ENCODE measurements around the gene UNC13D. TPM values are rescaled to one million over a fixed set of nuclear protein-coding genes. Genes with fewer than 3 reads are reported as not detected.
A peak's percentile ranks its signal among the peaks of the same experiment; 100 is the strongest.

Gene UNC13D
- total and polyA plus RNA-seq, 9 of the 15 experiments (the other 6 are each of a cell fraction or from before 2014, with no cell fraction given), result 0.86 to 244 (median 69.2) TPM

DNA sequence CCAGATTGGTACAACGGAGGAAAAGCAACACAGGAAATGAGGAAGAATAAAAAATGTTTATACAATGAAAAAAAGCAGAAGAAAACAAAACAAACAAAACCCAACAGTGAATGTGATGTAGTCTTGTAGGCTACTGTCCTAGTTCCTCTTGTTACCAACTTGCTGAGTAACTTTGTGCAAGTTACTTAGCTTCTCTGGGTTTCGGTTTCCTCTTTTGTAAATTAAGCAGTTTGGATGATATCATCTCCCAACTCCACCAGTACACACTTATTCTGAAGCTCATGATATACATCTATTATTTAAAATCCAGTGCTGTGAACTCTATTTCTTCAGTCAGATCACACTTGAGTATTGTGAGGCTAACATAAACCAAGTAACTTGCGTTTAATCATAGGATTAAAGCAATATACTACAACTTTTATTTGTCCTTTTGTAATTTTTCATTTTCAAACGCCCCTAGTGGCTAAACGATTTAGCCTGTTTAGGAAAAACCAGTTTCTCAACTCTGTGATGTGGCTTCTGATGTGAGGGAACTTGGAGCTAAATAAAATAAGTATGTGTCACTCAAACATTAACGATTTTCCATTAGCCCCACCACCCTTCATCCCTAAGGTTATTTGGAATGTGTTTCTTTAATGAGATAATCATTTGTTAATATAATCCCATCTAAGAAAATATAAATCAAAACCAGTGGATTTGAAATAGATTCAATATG is 61.0 kb downstream of the UNC13D start (continued):
- TF ChIP-seq ZBTB2 (IDR thresholded peaks at IDR 0.05), result no peak
- TF ChIP-seq RBM25 (IDR thresholded peaks at IDR 0.05; ENCODE audit: low read depth, low read length, severe bottlenecking), result peak; percentile 88
- no peak for TF ChIP-seq HLTF (IDR thresholded peaks at IDR 0.05)
- TF ChIP-seq, protein P1, sequence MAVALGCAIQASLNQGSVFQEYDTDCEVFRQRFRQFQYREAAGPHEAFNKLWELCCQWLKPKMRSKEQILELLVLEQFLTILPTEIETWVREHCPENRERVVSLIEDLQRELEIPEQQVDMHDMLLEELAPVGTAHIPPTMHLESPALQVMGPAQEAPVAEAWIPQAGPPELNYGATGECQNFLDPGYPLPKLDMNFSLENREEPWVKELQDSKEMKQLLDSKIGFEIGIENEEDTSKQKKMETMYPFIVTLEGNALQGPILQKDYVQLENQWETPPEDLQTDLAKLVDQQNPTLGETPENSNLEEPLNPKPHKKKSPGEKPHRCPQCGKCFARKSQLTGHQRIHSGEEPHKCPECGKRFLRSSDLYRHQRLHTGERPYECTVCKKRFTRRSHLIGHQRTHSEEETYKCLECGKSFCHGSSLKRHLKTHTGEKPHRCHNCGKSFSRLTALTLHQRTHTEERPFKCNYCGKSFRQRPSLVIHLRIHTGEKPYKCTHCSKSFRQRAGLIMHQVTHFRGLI (CRISPR knock-in tag; IDR thresholded peaks at IDR 0.05), result no peak
- no peak for TF ChIP-seq ZNF512 (tag; IDR thresholded peaks at IDR 0.05)
- TF ChIP-seq HMGN3 (IDR thresholded peaks at IDR 0.05; ENCODE audit: borderline replicate concordance, extremely low read depth, insufficient read length, low read depth, low read length), result no peak
- TF ChIP-seq, protein P2, sequence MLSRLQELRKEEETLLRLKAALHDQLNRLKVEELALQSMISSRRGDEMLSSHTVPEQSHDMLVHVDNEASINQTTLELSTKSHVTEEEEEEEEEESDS (CRISPR knock-in tag; IDR thresholded peaks at IDR 0.05), result no peak
- no peak for TF ChIP-seq TBL1XR1 (IDR thresholded peaks at IDR 0.05; ENCODE audit: low read length in 2 of 2)
- TF ChIP-seq PURB (CRISPR knock-in tag; IDR thresholded peaks at IDR 0.05; ENCODE audit: low read depth), result no peak
